ENCODE measurements around the gene AUP1.

GRCh38 chr2:74566076-74566753 lies 36.7 kb upstream of the AUP1 start:
- TF ChIP-seq CTCF (IDR thresholded peaks at IDR 0.05; ENCODE audit: poor library complexity) (no peak), EZH2phosphoT487 (IDR thresholded peaks at IDR 0.05; ENCODE audit: low read depth, severe bottlenecking, unreplicated experiment) (no peak)

All from hepatocyte (in vitro differentiated cells).